Raji (cell line): ENCODE data around the gene HDC.

Source experiments
- POLR2A ChIP-seq: IDR thresholded peaks from 2 replicates; pipeline ENCODE4 v1.6.1; 2011; ENCODE audit warnings: low read depth, low read length, control low read depth; ENCODE audit not compliant: insufficient read depth

The HDC gene

DNA sequence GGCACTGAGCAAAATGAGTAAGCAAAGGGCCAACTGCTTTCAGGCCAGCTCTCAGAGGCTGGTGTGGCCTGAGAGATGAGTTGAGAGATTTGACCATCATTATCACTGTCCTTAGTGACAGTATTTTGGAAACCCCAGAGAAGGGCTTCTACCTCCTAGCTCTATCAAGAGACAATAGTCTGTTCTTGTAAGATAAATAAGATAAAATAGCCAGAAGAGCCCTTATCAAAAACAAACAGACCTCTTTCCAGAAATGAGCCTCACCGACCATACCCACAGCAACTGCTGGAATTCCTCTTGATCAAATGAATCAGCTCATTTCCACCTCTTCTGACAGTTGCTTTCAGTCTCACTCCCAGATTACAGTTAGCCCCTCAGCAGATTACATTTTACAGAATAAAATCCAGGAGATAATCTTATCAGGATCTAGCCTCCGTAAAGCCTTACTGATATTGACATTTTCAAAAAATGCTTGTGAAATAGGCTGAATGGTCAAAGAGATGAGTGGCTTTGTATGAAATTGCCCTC lies 4.5 kb downstream of the HDC start:
- TF ChIP-seq POLR2A = no peak

DNA sequence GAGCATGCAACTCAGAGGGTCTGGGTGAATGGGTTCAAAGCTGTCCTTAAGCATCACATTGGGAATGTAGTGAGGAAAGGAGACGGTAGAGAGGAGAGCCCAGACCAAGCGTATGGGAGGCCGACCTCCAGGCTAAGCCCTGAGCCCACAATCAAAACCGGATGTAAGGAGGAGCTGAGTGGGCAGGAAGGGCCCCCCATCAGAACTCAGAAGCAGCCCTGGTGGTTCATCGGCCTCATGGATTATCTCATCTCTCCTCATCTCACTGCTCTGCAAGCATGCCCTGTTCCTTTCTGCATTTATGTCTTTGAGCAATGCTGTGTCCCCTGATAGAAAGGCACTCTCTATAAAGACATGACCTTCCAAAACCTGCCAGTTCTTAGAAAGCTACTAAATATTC lies 6.2 kb downstream of the HDC start:
- no peak for TF ChIP-seq POLR2A

DNA sequence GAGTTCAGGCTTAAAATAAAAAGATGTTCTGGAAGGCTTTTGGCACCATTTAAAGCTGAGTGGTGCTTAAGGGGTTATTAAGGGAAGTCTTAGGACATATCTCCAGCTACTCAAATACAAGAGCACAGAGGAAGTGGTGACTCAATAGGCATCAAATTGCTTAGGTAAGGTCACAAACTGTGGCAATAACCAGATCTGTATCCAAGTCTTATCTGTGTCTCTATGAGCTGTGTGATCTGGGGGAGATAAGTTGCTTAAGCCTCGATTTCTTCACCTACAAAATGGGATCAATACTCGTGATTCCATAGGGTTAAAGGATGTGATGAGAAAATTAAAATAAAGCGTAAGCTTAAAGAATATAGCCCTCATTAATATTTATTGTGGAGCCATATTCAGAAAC lies 7.6 kb downstream of the HDC start:
- TF ChIP-seq POLR2A = no peak

DNA sequence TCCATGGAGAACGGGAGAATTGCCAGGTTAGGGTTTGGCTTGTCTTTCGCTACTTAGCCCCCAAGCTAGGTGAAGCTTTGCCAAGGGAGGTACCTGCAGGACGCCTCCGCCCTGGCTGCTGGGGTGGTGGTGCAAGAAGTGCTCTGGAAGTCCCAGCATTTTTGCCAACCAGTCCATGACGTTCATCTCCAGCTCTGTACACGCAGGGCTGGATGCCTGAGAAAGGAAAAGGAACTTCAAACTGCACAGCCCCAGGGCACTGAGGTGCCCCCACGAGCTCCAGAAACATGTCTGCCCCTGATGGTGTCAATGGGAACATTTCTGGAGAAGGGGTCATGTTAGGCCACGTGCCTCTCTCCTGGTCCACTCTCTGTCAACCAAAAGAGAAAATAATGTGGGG lies 8.2 kb downstream of the HDC start:
- TF ChIP-seq POLR2A = no peak

DNA sequence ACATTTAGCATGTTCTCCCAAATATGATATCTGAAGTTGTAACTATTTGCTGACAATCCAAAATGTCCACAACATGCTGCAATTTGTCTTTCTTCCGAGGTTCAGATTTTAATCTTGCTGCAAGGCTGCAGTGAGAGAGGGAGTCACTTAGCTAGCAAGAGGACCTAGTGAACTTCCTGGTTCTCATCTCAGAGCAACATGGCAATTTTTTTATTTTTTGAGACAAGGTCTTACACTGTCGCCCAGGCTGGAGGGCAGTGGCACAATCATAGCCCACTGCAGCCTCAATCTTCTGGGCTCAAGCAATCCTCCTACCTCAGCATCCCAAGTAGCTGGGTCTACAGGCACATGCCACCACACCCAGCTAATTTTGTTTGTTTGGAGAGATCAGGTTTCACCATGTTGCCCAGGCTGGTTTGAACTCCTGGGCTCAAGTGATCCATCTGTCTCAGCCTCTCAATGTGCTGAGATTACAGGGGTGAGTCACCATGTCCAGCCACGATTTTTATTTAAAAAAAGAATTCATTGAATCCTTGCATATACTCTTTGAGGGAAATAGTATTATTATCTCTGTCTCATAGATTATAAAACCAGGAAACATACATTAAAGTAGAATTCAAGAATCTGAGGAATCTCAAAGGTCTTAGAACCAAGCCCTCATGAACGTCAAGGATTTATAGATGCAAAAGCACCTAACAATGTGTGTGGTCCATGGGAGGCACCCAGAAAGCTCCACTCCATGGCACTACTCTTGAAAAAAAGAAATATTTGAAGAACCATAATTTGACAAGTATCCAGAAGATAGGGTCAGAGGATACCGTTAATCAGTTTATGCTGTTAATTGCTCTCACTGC lies 9.1 kb downstream of the HDC start:
- TF ChIP-seq POLR2A = no peak

DNA sequence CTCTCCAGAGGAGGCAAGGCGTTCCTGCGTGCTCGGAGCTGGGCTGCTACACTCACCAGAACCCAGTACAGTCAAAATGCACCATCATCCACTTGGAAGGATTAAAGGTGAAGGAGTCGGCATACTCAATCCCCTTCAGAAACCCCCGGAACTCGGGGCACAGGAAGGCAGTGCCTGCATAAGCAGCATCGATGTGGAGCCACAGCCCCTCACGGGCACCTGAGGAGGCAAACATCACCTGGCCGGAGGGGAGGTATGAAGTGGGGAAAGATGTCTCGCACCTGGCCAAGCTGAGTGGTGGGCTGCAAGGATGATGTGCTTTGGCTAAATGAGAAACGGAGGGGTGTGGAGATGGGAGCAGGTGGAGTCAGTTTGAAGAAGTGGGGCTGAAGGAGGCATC lies 13.0 kb downstream of the HDC start:
- no peak for TF ChIP-seq POLR2A

DNA sequence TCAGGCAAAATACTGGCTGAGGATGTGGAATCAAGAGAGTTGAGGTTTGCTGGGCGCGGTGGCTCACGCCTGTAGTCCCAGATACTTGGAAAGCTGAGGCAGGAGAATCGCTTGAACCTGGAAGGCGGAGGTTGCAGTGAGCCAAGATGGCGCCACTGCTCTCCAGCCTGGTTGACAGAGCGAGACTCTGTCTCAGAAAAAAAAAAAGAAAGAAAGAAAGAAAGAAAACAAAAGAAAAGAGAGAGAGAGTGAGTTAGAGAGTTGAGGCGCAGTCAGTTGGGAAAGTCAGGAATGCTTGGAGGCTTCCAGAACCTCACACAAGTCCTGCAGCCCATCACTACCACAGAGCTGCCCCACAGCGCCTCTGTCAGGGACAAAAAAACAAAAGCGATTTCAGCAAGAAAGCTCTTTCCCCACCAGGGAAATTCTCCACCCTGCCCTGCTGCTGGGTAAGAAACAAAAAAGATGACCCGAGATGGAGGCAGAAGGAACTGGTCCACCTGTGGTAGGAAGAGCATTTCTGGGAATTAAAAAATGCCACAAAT lies 13.8 kb downstream of the HDC start:
- no peak for TF ChIP-seq POLR2A

DNA sequence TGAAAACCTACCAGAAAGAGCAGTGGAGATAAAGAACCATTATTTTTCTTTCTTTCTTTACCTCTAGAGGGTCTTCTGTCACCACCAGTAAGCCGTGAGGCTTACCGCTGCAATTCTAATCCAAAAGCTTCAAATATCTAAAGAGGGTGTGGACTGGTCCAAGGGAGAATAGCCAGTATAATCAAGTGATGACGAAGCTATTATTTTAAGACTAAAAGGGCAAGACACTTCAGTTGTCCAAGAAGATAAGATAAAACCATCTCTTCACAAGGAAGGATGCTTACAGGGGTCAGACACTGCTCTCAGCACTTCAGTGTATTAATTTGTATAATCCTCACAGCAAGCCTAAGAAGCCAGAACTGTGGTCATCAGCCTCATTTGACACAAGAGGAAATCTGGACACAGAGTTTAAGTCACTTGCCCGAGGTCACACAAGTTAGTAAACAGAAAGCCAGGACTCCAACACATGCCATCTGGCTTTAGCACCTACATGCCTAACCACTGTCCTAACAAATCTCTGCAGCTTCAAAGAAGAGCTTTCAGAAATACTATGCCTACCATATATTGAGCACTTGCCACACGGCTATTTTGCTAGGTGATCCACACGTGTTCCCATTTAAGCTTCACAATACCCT lies 14.6 kb downstream of the HDC start:
- no peak for TF ChIP-seq POLR2A

DNA sequence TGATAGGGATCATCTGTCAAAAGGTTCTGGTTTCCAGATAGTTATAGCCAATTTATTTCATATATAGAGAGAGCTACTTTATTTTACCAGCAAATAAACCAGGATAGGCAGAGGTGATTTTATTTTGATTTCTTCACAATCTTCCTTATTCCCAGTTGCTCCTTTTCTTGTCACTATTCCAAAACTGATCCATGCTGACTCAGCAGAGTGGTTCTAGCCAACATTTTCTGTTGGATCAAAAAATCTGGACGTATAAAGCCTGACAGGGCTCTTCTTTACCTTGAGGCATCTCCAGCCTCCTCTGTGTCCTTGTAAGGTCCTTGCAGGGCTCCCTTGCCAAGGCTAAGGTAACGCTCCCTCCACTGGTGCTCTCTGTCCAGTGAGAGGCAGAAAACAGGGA lies 15.8 kb downstream of the HDC start:
- no peak for TF ChIP-seq POLR2A

DNA sequence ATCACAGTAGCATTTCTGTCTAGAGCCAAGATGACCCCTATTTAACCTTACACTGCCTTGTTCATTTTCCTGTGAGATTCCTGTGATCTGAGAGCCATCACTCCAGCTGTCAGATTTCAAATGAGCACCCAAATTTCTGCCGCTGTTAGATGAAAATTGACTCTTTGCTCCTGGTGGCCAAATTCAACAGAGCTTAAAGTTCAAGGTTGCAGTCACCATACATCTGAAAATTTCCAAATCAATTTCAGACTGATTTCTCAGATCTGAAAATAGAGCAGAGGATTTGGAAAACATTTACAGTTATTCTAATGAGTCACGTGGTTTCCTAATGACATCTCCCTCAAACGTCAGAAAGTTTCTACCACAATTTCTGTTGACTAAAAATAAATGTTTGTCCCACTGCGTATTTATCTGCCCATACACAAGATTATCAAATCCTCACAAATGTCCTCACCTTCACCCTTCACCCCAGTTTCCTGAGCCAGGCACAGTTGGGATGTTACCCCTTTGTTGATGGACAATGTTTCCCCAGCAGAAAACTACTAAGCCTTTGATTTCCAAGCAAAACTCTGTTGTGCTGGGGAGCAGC lies 16.4 kb downstream of the HDC start:
- TF ChIP-seq POLR2A = no peak

DNA sequence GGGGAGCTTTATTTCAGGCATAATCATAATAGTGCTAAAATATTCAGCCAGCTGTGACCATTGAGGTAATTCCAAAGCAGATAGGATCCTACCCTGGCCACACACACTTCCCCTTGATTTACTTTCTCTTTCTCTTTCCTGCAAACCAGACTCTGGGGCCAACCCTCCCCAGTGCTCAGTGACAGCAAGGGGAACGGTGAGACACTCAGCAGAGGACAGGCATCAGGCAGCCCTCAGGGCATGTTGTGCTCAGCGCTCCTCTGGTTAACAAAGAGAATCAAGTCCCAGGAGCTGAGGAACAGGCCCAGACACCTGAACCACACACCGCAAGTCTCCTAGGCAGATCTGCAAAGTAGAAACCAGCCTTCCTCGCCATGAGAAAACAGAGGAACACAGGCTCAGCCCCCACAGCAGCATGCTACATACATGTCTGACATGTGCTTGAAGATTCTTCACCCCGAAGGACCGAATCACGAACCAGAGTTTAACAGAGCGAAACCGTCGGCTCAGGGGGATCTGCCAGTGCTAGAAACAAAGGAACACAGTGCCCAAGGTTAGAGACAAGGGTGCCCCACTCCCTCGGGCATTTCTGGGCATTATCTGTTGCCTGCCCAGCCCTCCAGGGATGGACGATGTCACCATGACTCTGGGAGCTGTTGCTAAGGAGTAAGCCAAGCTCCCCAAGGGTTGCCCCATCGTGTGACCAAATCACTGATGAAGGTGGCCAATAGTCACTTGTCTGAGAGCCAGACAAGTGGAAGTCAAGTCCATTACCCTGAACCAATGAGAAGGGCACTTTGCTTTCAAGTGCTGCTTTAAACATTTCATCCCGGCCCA lies 17.5 kb downstream of the HDC start:
- no peak for TF ChIP-seq POLR2A

DNA sequence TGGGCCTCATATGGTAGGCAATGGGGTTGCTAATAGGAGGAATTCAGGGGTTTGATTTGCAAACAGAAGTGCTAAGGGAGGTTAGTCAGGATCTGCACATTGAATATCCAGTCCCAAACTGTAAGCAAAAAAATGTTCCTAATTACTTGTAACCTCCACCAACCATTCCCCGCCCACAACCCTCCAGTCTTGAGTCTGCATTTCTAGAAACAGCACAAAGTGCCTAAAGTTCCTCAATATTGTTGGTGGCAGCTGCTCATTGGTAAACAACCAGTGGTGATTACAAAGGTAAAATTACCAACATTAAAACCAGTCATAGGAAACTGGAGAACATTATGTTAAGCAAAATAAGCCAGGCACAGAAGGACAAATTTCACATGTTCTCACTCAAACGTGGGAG lies 18.9 kb downstream of the HDC start:
- no peak for TF ChIP-seq POLR2A

DNA sequence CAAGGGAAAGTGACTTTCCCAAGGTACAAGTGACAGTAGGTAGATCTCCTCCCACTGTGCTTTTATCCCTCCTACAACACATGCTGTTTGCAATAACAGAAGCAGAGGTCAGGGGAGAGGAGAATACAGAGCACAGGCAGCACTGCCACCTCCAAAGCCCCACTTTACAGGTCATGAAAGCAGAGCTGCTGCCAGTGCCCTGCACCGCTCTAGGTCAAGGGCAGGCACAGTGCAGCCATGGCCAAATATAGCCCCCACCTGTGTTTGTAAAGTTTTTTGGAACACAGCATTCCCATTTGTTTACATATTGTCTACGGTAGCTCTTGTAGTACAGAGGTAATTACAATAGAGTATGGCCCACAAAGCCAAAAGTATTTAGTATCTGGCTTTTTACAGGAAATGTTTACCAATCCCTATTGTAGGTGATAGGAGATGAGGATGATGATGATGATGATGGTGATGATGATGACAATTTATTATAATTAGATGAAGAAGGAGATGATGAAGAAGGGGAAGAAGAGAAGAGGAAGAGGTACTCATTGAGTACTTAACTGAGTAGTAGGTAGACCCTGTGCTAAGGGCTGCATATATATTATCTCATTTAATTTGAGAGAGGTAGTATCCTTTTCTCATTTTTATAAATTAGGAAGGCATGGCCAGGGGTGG lies 20.4 kb downstream of the HDC start:
- no peak for TF ChIP-seq POLR2A

DNA sequence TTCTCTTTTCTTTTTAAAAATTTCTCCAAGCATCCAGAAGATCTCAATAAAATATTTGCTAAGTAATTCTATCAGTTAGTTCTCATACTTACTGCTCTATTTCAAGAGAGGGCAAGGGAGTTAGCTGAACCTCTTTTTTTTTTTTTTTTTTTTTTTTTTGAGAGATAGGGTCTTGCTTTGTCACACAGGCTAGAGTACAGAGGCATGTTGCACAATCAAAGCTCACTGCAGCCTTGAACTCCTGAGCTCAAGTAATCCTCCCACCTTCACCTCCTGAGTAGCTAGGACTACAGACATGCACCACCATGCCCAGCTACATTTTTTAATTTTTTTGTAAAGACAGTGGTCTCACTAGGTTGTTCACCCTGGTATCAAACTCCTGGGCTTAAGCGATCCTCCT lies 21.4 kb downstream of the HDC start:
- TF ChIP-seq POLR2A = no peak
